IMR-90 (cell line): ENCODE results near the gene CNIH2. TPM values are rescaled to one million over a fixed set of nuclear protein-coding genes. Genes with fewer than 3 reads are reported as not detected.
A peak's percentile ranks its signal among the peaks of the same experiment; 100 is the strongest.

Experiments
- ATAC-seq: fragments of 200-7000 bp; cut with Tn5 transposase; 2 replicates; pipeline ENCODE4 v1.9.1; 2020; ENCODE audit warnings: low read depth, mild to moderate bottlenecking, moderate library complexity
- BruUV-seq: library from RNA; stranded (reverse); fragments of 400-500 nt; replicated peaks from 2 replicates; lab custom pipeline; 2021; lab: Mats Ljungman, UMichigan
- CTCF ChIA-PET: fragments of 300-600 bp; formaldehyde crosslinking; extraction: SDS; loops from one replicate; lab custom pipeline; 2021; ENCODE audit warnings: antibody characterized with exemption; lab: Yijun Ruan, JAX
- POLR2A ChIA-PET: fragments of 300-600 bp; sonication (Branson Sonifier 250); formaldehyde crosslinking; loops from one replicate; lab custom pipeline; 2022; ENCODE audit warnings: antibody characterized with exemption; ENCODE audit not compliant: unreplicated experiment; lab: Charles Lee
- DNase-seq: peaks from one replicate; pipeline ENCODE4 v3.0.0; 2013
- H2AFZ ChIP-seq: replicated peaks from 2 replicates; pipeline ENCODE3; 2013; ENCODE audit warnings: low read length, mild to moderate bottlenecking; ENCODE audit not compliant: poor library complexity
- H2AK5ac ChIP-seq: 2 replicates; pipeline ENCODE4 v1.6.1; 2013; ENCODE audit warnings: low read depth, low read length, inconsistent platforms
- H2AK9ac ChIP-seq: replicated peaks from 2 replicates; pipeline ENCODE3; 2013; ENCODE audit warnings: mild to moderate bottlenecking, low read depth, low read length, moderate library complexity; ENCODE audit not compliant: poor library complexity
- H2BK120ac ChIP-seq: 2 replicates; pipeline ENCODE4 v1.6.1; 2013; ENCODE audit warnings: low read depth, low read length, inconsistent platforms
- H2BK15ac ChIP-seq: 3 replicates; pipeline ENCODE4 v1.6.1; 2013; ENCODE audit warnings: low read depth, low read length, inconsistent platforms
- H2BK20ac ChIP-seq: 2 replicates; pipeline ENCODE4 v1.6.1; 2013; ENCODE audit warnings: low read depth, mild to moderate bottlenecking, inconsistent platforms, low read length, moderate library complexity
- H2BK5ac ChIP-seq: 2 replicates; pipeline ENCODE4 v1.6.1; 2013; ENCODE audit warnings: mild to moderate bottlenecking, low read depth, low read length, inconsistent platforms; ENCODE audit not compliant: poor library complexity, severe bottlenecking
- H3K14ac ChIP-seq: replicated peaks from 2 replicates; pipeline ENCODE4 v1.6.1; 2013; ENCODE audit warnings: low read depth, low read length, inconsistent platforms
- H3K18ac ChIP-seq: 2 replicates; pipeline ENCODE4 v1.6.1; 2013; ENCODE audit warnings: low read depth, low read length, control low read depth
- H3K23ac ChIP-seq: 2 replicates; pipeline ENCODE4 v1.6.1; 2013; ENCODE audit warnings: low read depth, low read length, inconsistent platforms
- H3K27ac ChIP-seq: 2 replicates; pipeline ENCODE4 v1.5.1; 2013; ENCODE audit warnings: mild to moderate bottlenecking, control low read depth, low read length; ENCODE audit not compliant: insufficient read depth
- H3K27me3 ChIP-seq: 2 replicates; pipeline ENCODE4 v1.6.1; 2013; ENCODE audit warnings: low read length; ENCODE audit not compliant: control insufficient read depth, insufficient read depth
- H3K36me3 ChIP-seq: 2 replicates; pipeline ENCODE4 v1.6.1; 2013; ENCODE audit warnings: low read length, mixed read lengths; ENCODE audit not compliant: control insufficient read depth, insufficient read depth
- H3K4ac ChIP-seq: 2 replicates; pipeline ENCODE4 v1.6.1; 2013; ENCODE audit warnings: low read depth, low read length, inconsistent platforms
- H3K4me1 ChIP-seq: 2 replicates; pipeline ENCODE4 v1.6.1; 2013; ENCODE audit warnings: low read length, mixed read lengths; ENCODE audit not compliant: control insufficient read depth, insufficient read depth
- H3K4me2 ChIP-seq: 2 replicates; pipeline ENCODE4 v1.6.1; 2013; ENCODE audit warnings: low read depth, mild to moderate bottlenecking, control low read depth, low read length, moderate library complexity
- H3K4me3 ChIP-seq: 2 replicates; pipeline ENCODE4 v1.5.1; 2013; ENCODE audit warnings: low read depth, mild to moderate bottlenecking, control low read depth, low read length, moderate library complexity; ENCODE audit not compliant: insufficient read depth
- H3K56ac ChIP-seq: 2 replicates; pipeline ENCODE4 v1.6.1; 2013; ENCODE audit warnings: low read length, inconsistent platforms; ENCODE audit not compliant: insufficient read depth; ENCODE audit errors: extremely low read depth
- H3K79me1 ChIP-seq, 2 experiments: 2 replicates each; pipeline ENCODE4 v1.6.1; 2013; ENCODE audit warnings: low read length in 2 of 2, inconsistent platforms in 1 of 2, low read depth in 1 of 2
- H3K9ac ChIP-seq: 2 replicates; pipeline ENCODE4 v1.6.1; 2013; ENCODE audit warnings: low read depth, low read length, control low read depth
- H3K9me1 ChIP-seq: 2 replicates; pipeline ENCODE4 v1.6.1; 2013; ENCODE audit warnings: low read length, inconsistent platforms; ENCODE audit not compliant: insufficient read depth
- H3K9me3 ChIP-seq: 2 replicates; pipeline ENCODE4 v1.6.1; 2013; ENCODE audit warnings: low read length; ENCODE audit not compliant: control insufficient read depth, insufficient read depth
- H4K20me1 ChIP-seq: 2 replicates; pipeline ENCODE4 v1.6.1; 2013; ENCODE audit warnings: low read length, inconsistent platforms; ENCODE audit not compliant: insufficient read depth
- H4K5ac ChIP-seq: 2 replicates; pipeline ENCODE4 v1.6.1; 2013; ENCODE audit warnings: mild to moderate bottlenecking, low read depth, low read length, control low read depth
- H4K8ac ChIP-seq, 2 experiments: 2 replicates each; pipeline ENCODE4 v1.6.1; 2013; ENCODE audit warnings: low read depth in 2 of 2, low read length in 2 of 2, control low read depth in 1 of 2, inconsistent platforms in 1 of 2
- H4K91ac ChIP-seq: 2 replicates; pipeline ENCODE4 v1.6.1; 2013; ENCODE audit warnings: low read depth, low read length, inconsistent platforms; ENCODE audit not compliant: insufficient read depth
- BHLHE40 ChIP-seq: fragments of 150-350 bp; IDR thresholded peaks from 2 replicates; pipeline ENCODE4 v1.6.1; 2016; ENCODE audit warnings: mild to moderate bottlenecking, low read depth, low read length
- CEBPB ChIP-seq: IDR thresholded peaks from 2 replicates; pipeline ENCODE4 v1.6.1; 2012; ENCODE audit warnings: low read depth, low read length, improper control_type of control experiment
- CHD1 ChIP-seq: IDR thresholded peaks from 2 replicates; pipeline ENCODE4 v1.6.1; 2012; ENCODE audit warnings: low read depth, low read length, improper control_type of control experiment
- FOS ChIP-seq: fragments of 150-350 bp; IDR thresholded peaks from 2 replicates; pipeline ENCODE4 v1.6.1; 2016; ENCODE audit warnings: low read depth, low read length
- MAFK ChIP-seq: IDR thresholded peaks from 2 replicates; pipeline ENCODE4 v1.6.1; 2012; ENCODE audit warnings: low read depth, low read length, improper control_type of control experiment
- MAZ ChIP-seq: IDR thresholded peaks from 2 replicates; pipeline ENCODE4 v1.6.1; 2012; ENCODE audit warnings: low read depth, mild to moderate bottlenecking, low read length, improper control_type of control experiment, moderate library complexity, borderline replicate concordance
- POLR2A ChIP-seq: IDR thresholded peaks from 2 replicates; pipeline ENCODE4 v1.6.1; 2012; ENCODE audit warnings: mild to moderate bottlenecking, low read depth, low read length
- RAD21 ChIP-seq: IDR thresholded peaks from 2 replicates; pipeline ENCODE4 v1.6.1; 2012; ENCODE audit warnings: low read length, improper control_type of control experiment
- RFX5 ChIP-seq: IDR thresholded peaks from 2 replicates; pipeline ENCODE4 v1.8.0; 2012; ENCODE audit warnings: low read depth, mild to moderate bottlenecking, low read length, moderate library complexity
- SMC3 ChIP-seq: fragments of 150-350 bp; IDR thresholded peaks from 2 replicates; pipeline ENCODE4 v1.6.1; 2016; ENCODE audit warnings: low read depth, mild to moderate bottlenecking, antibody characterized with exemption, low read length, moderate library complexity
- WGBS, 2 experiments: methylation state at CpG; one replicate each; pipeline versions ENCODE4 v1.1.5 to v1.1.7; 2013; ENCODE audit warnings: missing lambda C conversion rate in 2 of 2; ENCODE audit not compliant: insufficient read length in 1 of 2; ENCODE audit errors: extremely low coverage in 2 of 2; 5-methylcytosine and 5-hydroxymethylcytosine counted together
- dilution Hi-C: fragments of 300-500 bp; cut with HindIII; formaldehyde crosslinking; loops from one replicate; pipeline ENCODE4 v1.14.3; 2018; ENCODE audit warnings: low sequenced_read_pairs; ENCODE audit not compliant: unreplicated experiment
- in situ Hi-C: fragments of 300-500 bp; cut with MboI; formaldehyde crosslinking; loops from 3 replicates; pipeline ENCODE4 v1.14.3; 2019; ENCODE audit warnings: low sequenced_read_pairs, inconsistent platforms, mixed read lengths
- intact Hi-C: fragments of 100-400 bp; cut with micrococcal nuclease; formaldehyde crosslinking; loops from 2 replicates; pipeline ENCODE4 v1.10.0; 2022
- polyA plus RNA-seq, 3 experiments: library from polyadenylated mRNA; depleted of rRNA; stranded (reverse); fragments of >200 nt; gene quantifications; 2 replicates each; pipeline ENCODE4 v1.2.3, GENCODE V29; 2012; ENCODE audit warnings: low replicate concordance in 1 of 3
- total RNA-seq: library from RNA; depleted of rRNA; stranded (reverse); fragments of >200 nt; gene quantifications from 2 replicates; pipeline ENCODE4 v1.2.3, GENCODE V29; 2012
- TF ChIP-seq, protein P1 (sequence below): conservative IDR thresholded peaks from 2 replicates; pipeline ENCODE4 v1.5.1; 2012; ENCODE audit warnings: mild to moderate bottlenecking, low read depth, low read length, improper control_type of control experiment
- TF ChIP-seq, protein P2 (sequence below): fragments of 150-350 bp; IDR thresholded peaks from 2 replicates; pipeline ENCODE4 v1.6.1; 2016; ENCODE audit warnings: low read depth, mild to moderate bottlenecking, low read length, moderate library complexity, borderline replicate concordance
- TF ChIP-seq, protein P3 (sequence below): fragments of 150-350 bp; IDR thresholded peaks from 2 replicates; pipeline ENCODE4 v1.6.1; 2017; ENCODE audit warnings: mild to moderate bottlenecking, antibody characterized with exemption, low read length, low read depth

Gene CNIH2
- total and polyA plus RNA-seq, 2 of the 4 experiments (the other 2 are of a cell fraction), result 0.54 to 3.4 TPM

DNA sequence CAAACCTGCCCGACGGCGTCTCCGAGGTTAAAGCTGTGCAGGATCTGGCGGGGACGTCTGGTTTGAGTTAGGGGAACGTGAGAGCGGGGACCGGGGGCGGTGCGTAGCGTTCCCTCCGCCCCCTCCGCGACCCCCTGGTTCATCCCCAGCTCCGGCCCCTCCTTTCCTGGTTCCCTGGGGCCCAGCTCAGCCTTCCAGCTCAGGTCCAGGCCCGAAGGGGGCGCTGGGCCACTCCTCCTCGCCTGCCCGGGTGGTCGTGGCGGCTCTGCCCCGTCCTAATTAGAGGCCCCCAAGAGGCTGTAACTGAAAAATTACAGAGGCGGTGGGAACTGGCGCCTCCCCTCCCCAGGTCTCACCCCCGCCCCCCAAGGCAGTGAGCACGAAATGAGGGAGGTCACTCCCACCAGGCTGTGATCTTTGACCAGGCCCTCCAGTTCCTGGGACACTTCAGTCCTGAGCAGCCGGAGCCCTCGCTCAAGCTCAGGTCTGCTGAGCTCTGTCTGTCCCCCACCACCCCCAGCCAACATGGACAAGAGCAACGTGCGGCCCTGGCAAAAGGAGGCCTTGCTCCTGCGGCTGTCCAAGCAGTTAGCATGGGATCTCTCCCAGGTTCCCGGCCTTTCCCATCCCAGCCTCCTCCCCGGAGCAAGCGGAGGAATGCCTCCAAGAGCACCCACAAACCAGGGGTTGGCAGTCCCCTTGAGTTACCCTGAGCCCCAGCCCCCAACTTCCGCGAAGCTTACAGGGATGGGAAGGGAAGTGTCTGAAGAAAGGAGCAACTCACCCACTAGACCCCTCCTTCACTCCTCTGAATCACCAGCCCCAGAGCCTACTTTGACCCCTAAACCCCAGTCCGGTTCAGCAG, 35.6 kb downstream of the CNIH2 start:
- dilution Hi-C loops (no loop called here), in situ Hi-C loops (no loop called here), intact Hi-C loops (no loop called here)
- Histone ChIP-seq H3K9me1 (peaks cover 4% of the 10 kb centered on the region), H3K27ac (peak overlapping the region; percentile 93), H4K20me1 (peaks cover 39% of the 10 kb centered on the region), H3K9ac (peak overlapping the region; percentile 95), H2AK5ac (peak overlapping the region; percentile 77), H2BK20ac (peak overlapping the region; percentile 32), H2BK5ac (peak overlapping the region; percentile 77), H3K9me3 (no peaks in the 10 kb centered on the region), H2AFZ (peak overlapping the region; percentile 68), H3K23ac (peak overlapping the region; percentile 90), H2BK120ac (peak overlapping the region; percentile 89), H3K14ac (peak overlapping the region; percentile 94), H3K4me3 (peak overlapping the region; percentile 72), H3K4me1 (peaks cover 27% of the 10 kb centered on the region), H2AK9ac (peak overlapping the region; percentile 93), H4K8ac (peak overlapping the region; percentile 67 to 74), H3K56ac (peak overlapping the region; percentile 76), H3K36me3 (no peaks in the 10 kb centered on the region), H4K5ac (peak overlapping the region; percentile 90), H3K18ac (peak overlapping the region; percentile 35), H3K79me1 (peaks cover 0 to 36% of the 10 kb centered on the region in 2 experiments; a peak in 2 of 4 replicates), H2BK15ac (peak overlapping the region; percentile 69; the same call in 1 of the 3 replicates), H3K4me2 (peak overlapping the region; percentile 85), H3K4ac (peak overlapping the region; percentile 81), H3K27me3 (no peaks in the 10 kb centered on the region), H4K91ac (peak overlapping the region; percentile 77)
- WGBS, 2 experiments, result 0% methylated on average over 6 of the region's 38 CpGs; no CpG with 5 or more reads in 1 of the 2 experiments
- no TSS peak for BruUV-seq
- ChIA-PET POLR2A (interaction anchor here (1.0 to 2.9 kb wide), 5 partner anchors 8 to 24 kb away, joined by 4 to 23 read pairs (median 7); partner anchors contain the start of gene RIN1), CTCF (interaction anchor here (0.8 to 2.4 kb wide), 7 partner anchors 14 to 75 kb away, joined by 3 to 17 read pairs (median 4); partner anchors contain the start of gene RIN1)
- ATAC-seq (0 out of 2 replicates have a peak, but pooled peaks have one; percentile 0), DNase-seq (peak; percentile 40)
- TF ChIP-seq CHD1, result no peak
- TF ChIP-seq CEBPB, result no peak
- TF ChIP-seq, protein P1, sequence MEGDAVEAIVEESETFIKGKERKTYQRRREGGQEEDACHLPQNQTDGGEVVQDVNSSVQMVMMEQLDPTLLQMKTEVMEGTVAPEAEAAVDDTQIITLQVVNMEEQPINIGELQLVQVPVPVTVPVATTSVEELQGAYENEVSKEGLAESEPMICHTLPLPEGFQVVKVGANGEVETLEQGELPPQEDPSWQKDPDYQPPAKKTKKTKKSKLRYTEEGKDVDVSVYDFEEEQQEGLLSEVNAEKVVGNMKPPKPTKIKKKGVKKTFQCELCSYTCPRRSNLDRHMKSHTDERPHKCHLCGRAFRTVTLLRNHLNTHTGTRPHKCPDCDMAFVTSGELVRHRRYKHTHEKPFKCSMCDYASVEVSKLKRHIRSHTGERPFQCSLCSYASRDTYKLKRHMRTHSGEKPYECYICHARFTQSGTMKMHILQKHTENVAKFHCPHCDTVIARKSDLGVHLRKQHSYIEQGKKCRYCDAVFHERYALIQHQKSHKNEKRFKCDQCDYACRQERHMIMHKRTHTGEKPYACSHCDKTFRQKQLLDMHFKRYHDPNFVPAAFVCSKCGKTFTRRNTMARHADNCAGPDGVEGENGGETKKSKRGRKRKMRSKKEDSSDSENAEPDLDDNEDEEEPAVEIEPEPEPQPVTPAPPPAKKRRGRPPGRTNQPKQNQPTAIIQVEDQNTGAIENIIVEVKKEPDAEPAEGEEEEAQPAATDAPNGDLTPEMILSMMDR, result peak; percentile 43
- peak; percentile 30; the same call in 1 of the 2 replicates for TF ChIP-seq MAZ
- no peak for TF ChIP-seq SMC3
- TF ChIP-seq FOS, result no peak
- no peak for TF ChIP-seq RFX5
- peak; percentile 47; the same call in 1 of the 2 replicates for TF ChIP-seq POLR2A
- TF ChIP-seq, protein P2, sequence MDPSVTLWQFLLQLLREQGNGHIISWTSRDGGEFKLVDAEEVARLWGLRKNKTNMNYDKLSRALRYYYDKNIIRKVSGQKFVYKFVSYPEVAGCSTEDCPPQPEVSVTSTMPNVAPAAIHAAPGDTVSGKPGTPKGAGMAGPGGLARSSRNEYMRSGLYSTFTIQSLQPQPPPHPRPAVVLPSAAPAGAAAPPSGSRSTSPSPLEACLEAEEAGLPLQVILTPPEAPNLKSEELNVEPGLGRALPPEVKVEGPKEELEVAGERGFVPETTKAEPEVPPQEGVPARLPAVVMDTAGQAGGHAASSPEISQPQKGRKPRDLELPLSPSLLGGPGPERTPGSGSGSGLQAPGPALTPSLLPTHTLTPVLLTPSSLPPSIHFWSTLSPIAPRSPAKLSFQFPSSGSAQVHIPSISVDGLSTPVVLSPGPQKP, result no peak
- TF ChIP-seq MAFK, result no peak
- no peak for TF ChIP-seq RAD21
- TF ChIP-seq BHLHE40, result no peak
- TF ChIP-seq, protein P3, sequence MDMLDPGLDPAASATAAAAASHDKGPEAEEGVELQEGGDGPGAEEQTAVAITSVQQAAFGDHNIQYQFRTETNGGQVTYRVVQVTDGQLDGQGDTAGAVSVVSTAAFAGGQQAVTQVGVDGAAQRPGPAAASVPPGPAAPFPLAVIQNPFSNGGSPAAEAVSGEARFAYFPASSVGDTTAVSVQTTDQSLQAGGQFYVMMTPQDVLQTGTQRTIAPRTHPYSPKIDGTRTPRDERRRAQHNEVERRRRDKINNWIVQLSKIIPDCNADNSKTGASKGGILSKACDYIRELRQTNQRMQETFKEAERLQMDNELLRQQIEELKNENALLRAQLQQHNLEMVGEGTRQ, result no peak
